ENCODE measurements around the gene ESPL1. TPM values are rescaled to one million over a fixed set of nuclear protein-coding genes. Genes with fewer than 3 reads are reported as not detected.
A peak's percentile ranks its signal among the peaks of the same experiment; 100 is the strongest.

ESPL1 gene
- total RNA-seq, 2 experiments from 2014 or later, result 126 TPM

- CTCF ChIA-PET, result interaction anchor here (0.9 to 1.0 kb wide), 2 partner anchors 15 to 178 kb away, joined by 3 read pairs; no protein-coding TSS in a partner anchor
- no peak for DNase-seq
- peak overlapping the region; percentile 1 for H3K27ac Mint-ChIP-seq
- ATAC-seq, result no peak
- H3K4me3 Mint-ChIP-seq, result no peak overlapping the region
- H3K36me3 Mint-ChIP-seq (ENCODE audit: low read depth), result no peaks in the 10 kb centered on the region
- POLR2A ChIA-PET, result no interaction called here
- peaks cover 16% of the 10 kb centered on the region for H3K4me1 Mint-ChIP-seq (ENCODE audit: low read depth)
- H3K27me3 Mint-ChIP-seq (ENCODE audit: low read depth), result peaks cover 58% of the 10 kb centered on the region
- no peaks in the 10 kb centered on the region for H3K9me3 Mint-ChIP-seq (ENCODE audit: insufficient read depth)
Measured at GRCh38 chr12:53338017-53338416, 69.9 kb downstream of the ESPL1 start.

- no peaks in the 10 kb centered on the region for H3K9me3 Mint-ChIP-seq (ENCODE audit: insufficient read depth)
Measured at GRCh38 chr12:53338916-53339315, 70.8 kb downstream of the ESPL1 start.

DNA sequence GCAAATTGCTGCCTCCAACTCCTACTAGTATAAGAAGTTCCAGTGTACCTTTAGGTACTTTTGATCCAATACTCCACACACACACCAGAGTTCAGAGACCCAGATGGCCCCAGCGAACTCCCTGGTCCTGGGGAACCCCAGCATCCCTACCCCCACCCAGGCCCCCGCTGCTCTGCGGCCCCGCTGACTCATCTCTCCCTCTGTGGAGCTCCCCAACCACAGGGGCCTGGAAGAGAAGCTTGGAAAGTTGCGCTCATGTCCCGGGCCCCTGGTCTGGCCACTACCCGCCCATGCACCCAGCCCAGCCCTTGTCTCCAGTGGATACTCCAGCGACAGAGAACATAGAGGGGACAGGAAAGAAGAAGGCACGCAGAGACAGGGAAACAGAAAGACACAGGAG is 72.3 kb downstream of the ESPL1 start:
- Mint-ChIP-seq H3K4me1 (ENCODE audit: low read depth) (peaks cover 32% of the 10 kb centered on the region), H3K27me3 (ENCODE audit: low read depth) (peaks cover 41% of the 10 kb centered on the region), H3K36me3 (ENCODE audit: low read depth) (no peaks in the 10 kb centered on the region), H3K4me3 (no peak overlapping the region), H3K9me3 (ENCODE audit: insufficient read depth) (no peaks in the 10 kb centered on the region), H3K27ac (no peak overlapping the region)
- ChIA-PET POLR2A (interaction anchor here (0.6 kb wide), 1 partner anchor 8 kb away, joined by 3 read pairs; no protein-coding TSS in a partner anchor), CTCF (interaction anchor here (0.6 to 1.9 kb wide), 4 partner anchors 12 to 83 kb away, joined by 3 to 7 read pairs (median 4); partner anchors contain the start of genes AAAS and AMHR2)
- ATAC-seq (no peak), DNase-seq (no peak)

More at GRCh38 chr12:53338916-53339315, 70.8 kb downstream of the ESPL1 start:
- ATAC-seq, result no peak
- H3K4me3 Mint-ChIP-seq, result no peak overlapping the region
- H3K27me3 Mint-ChIP-seq (ENCODE audit: low read depth), result peaks cover 52% of the 10 kb centered on the region
- no peaks in the 10 kb centered on the region for H3K36me3 Mint-ChIP-seq (ENCODE audit: low read depth)
- CTCF ChIA-PET, result interaction anchor here (0.9 kb wide), 1 partner anchor 179 kb away, joined by 3 read pairs; no protein-coding TSS in a partner anchor
- POLR2A ChIA-PET, result no interaction called here
- peaks cover 20% of the 10 kb centered on the region for H3K4me1 Mint-ChIP-seq (ENCODE audit: low read depth)
- H3K27ac Mint-ChIP-seq, result no peak overlapping the region
- DNase-seq, result no peak

Other genes with a start within 250 kb of the ESPL1 start
- 1 to 10 TPM; 1.0 to 1.4 TPM for gene TNS2, start 218.2 kb upstream of the ESPL1 start, total RNA-seq
- 10 to 100 TPM; 27.2 to 31.2 TPM for gene SPRYD3, start 188.9 kb upstream of the ESPL1 start, total RNA-seq
- gene IGFBP6, start 170.6 kb upstream of the ESPL1 start, total RNA-seq, result 1 to 10 TPM; 3.1 to 5.4 TPM
- gene SOAT2, start 164.8 kb upstream of the ESPL1 start, total RNA-seq, result 10 to 100 TPM; 10.8 to 13.3 TPM
- 10 to 100 TPM; 28.2 to 31.4 TPM for gene ZNF740, start 87.6 kb upstream of the ESPL1 start, total RNA-seq
- gene CSAD, start 87.4 kb upstream of the ESPL1 start, total RNA-seq, result 10 to 100 TPM; 15.7 to 17.0 TPM
- gene ITGB7, start 61.0 kb upstream of the ESPL1 start, total RNA-seq, result 100 to 1,000 TPM; 500 to 503 TPM
- gene RARG, start 36.1 kb upstream of the ESPL1 start, total RNA-seq, result 10 to 100 TPM; 44.1 to 45.9 TPM
- 100 to 1,000 TPM; 292 to 307 TPM for gene PFDN5, start 27.2 kb downstream of the ESPL1 start, total RNA-seq
- 10 to 100 TPM; 55.6 to 56.9 TPM for gene MYG1, start 31.4 kb downstream of the ESPL1 start, total RNA-seq
- gene AAAS, start 53.3 kb downstream of the ESPL1 start, total RNA-seq, result 10 to 100 TPM; 67.5 to 67.9 TPM
- not detected for gene SP7, start 68.1 kb downstream of the ESPL1 start, total RNA-seq
- gene SP1, start 111.9 kb downstream of the ESPL1 start, total RNA-seq, result 10 to 100 TPM; 72.2 to 76.5 TPM
- gene AMHR2, start 155.6 kb downstream of the ESPL1 start, total RNA-seq, result not detected
- gene PRR13, start 173.4 kb downstream of the ESPL1 start, total RNA-seq, result 100 to 1,000 TPM; 220 TPM
- 100 to 1,000 TPM; 813 to 836 TPM for gene PCBP2, start 183.8 kb downstream of the ESPL1 start, total RNA-seq
- gene MAP3K12, start 231.2 kb downstream of the ESPL1 start, total RNA-seq, result 10 to 100 TPM; 22.7 to 22.9 TPM
- 10 to 100 TPM; 30.3 to 36.9 TPM for gene TARBP2, start 233.0 kb downstream of the ESPL1 start, total RNA-seq
- gene NPFF, start 239.2 kb downstream of the ESPL1 start, total RNA-seq, result not detected